HepG2 (cell line): Measurements from ENCODE around the gene LMAN2.

Experiments
- CREBL2 ChIP-seq: sonication (generic); formaldehyde crosslinking; IDR thresholded peaks from 2 replicates; pipeline ENCODE4 v1.8.1; 2023; ENCODE audit warnings: missing genetic modification reagents, mild to moderate bottlenecking, borderline replicate concordance
- EP300 ChIP-seq, 3 experiments: sonication (generic) in 1 of 3; formaldehyde crosslinking in 1 of 3; IDR thresholded peaks; 2 replicates each; pipeline versions ENCODE4 v1.5.1 to v1.6.1; 2011 to 2020; ENCODE audit warnings: low read depth in 2 of 3, low read length in 2 of 3, borderline replicate concordance in 1 of 3, improper control_type of control experiment in 1 of 3, mild to moderate bottlenecking in 1 of 3, missing genetic modification reagents in 1 of 3, moderate library complexity in 1 of 3
- EZH2 ChIP-seq: conservative IDR thresholded peaks from 2 replicates; pipeline ENCODE4 v1.6.1; 2012; ENCODE audit warnings: mild to moderate bottlenecking, low read depth, low read length, moderate library complexity
- POLR2A ChIP-seq, 2 experiments: IDR thresholded peaks; 2 replicates each; pipeline ENCODE4 v1.6.1; 2011; ENCODE audit warnings: low read depth in 2 of 2, low read length in 2 of 2, mild to moderate bottlenecking in 1 of 2, moderate library complexity in 1 of 2; ENCODE audit not compliant: insufficient read depth in 1 of 2
- PPARG ChIP-seq: conservative IDR thresholded peaks from 2 replicates; pipeline ENCODE4 v1.6.1; 2016; ENCODE audit warnings: missing biosample characterization, missing genetic modification reagents
- ZFP1 ChIP-seq: IDR thresholded peaks from 2 replicates; pipeline ENCODE4 v1.6.1; 2016
- ZFX ChIP-seq: sonication (generic); formaldehyde crosslinking; IDR thresholded peaks from 2 replicates; pipeline ENCODE4 v1.4.0; 2020; ENCODE audit warnings: mild to moderate bottlenecking, low read depth, missing genetic modification reagents, moderate library complexity
- TF ChIP-seq, protein P1 (sequence below): sonication (generic); formaldehyde crosslinking; IDR thresholded peaks from 2 replicates; pipeline ENCODE4 v1.4.0; 2020; ENCODE audit warnings: mild to moderate bottlenecking, missing genetic modification reagents
- TF ChIP-seq, protein P2 (sequence below): sonication (generic); formaldehyde crosslinking; IDR thresholded peaks from 2 replicates; pipeline ENCODE4 v1.5.0; 2020; ENCODE audit warnings: mild to moderate bottlenecking, missing genetic modification reagents, moderate library complexity
- TF ChIP-seq, protein P3 (sequence below): sonication (generic); formaldehyde crosslinking; IDR thresholded peaks from 2 replicates; pipeline ENCODE4 v1.8.0; 2023; ENCODE audit warnings: mild to moderate bottlenecking, missing genetic modification reagents

GRCh38 chr5:177294632-177295031 lies 56.8 kb downstream of the LMAN2 start:
- TF ChIP-seq EP300 (IDR thresholded peaks at IDR 0.05; ENCODE audit: low read depth in 2 of 2, low read length in 2 of 2) (no peak), EP300 (CRISPR knock-in tag; IDR thresholded peaks at IDR 0.05; ENCODE audit: borderline replicate concordance) (no peak), CREBL2 (CRISPR knock-in tag) (no peak), POLR2A (IDR thresholded peaks at IDR 0.05; ENCODE audit: insufficient read depth in 1 of 2, low read depth in 2 of 2, low read length in 2 of 2) (no peak), ZFX (CRISPR knock-in tag) (no peak), EZH2 (no peak), ZFP1 (no peak), PPARG (CRISPR knock-in tag) (no peak)
- TF ChIP-seq, protein P1, sequence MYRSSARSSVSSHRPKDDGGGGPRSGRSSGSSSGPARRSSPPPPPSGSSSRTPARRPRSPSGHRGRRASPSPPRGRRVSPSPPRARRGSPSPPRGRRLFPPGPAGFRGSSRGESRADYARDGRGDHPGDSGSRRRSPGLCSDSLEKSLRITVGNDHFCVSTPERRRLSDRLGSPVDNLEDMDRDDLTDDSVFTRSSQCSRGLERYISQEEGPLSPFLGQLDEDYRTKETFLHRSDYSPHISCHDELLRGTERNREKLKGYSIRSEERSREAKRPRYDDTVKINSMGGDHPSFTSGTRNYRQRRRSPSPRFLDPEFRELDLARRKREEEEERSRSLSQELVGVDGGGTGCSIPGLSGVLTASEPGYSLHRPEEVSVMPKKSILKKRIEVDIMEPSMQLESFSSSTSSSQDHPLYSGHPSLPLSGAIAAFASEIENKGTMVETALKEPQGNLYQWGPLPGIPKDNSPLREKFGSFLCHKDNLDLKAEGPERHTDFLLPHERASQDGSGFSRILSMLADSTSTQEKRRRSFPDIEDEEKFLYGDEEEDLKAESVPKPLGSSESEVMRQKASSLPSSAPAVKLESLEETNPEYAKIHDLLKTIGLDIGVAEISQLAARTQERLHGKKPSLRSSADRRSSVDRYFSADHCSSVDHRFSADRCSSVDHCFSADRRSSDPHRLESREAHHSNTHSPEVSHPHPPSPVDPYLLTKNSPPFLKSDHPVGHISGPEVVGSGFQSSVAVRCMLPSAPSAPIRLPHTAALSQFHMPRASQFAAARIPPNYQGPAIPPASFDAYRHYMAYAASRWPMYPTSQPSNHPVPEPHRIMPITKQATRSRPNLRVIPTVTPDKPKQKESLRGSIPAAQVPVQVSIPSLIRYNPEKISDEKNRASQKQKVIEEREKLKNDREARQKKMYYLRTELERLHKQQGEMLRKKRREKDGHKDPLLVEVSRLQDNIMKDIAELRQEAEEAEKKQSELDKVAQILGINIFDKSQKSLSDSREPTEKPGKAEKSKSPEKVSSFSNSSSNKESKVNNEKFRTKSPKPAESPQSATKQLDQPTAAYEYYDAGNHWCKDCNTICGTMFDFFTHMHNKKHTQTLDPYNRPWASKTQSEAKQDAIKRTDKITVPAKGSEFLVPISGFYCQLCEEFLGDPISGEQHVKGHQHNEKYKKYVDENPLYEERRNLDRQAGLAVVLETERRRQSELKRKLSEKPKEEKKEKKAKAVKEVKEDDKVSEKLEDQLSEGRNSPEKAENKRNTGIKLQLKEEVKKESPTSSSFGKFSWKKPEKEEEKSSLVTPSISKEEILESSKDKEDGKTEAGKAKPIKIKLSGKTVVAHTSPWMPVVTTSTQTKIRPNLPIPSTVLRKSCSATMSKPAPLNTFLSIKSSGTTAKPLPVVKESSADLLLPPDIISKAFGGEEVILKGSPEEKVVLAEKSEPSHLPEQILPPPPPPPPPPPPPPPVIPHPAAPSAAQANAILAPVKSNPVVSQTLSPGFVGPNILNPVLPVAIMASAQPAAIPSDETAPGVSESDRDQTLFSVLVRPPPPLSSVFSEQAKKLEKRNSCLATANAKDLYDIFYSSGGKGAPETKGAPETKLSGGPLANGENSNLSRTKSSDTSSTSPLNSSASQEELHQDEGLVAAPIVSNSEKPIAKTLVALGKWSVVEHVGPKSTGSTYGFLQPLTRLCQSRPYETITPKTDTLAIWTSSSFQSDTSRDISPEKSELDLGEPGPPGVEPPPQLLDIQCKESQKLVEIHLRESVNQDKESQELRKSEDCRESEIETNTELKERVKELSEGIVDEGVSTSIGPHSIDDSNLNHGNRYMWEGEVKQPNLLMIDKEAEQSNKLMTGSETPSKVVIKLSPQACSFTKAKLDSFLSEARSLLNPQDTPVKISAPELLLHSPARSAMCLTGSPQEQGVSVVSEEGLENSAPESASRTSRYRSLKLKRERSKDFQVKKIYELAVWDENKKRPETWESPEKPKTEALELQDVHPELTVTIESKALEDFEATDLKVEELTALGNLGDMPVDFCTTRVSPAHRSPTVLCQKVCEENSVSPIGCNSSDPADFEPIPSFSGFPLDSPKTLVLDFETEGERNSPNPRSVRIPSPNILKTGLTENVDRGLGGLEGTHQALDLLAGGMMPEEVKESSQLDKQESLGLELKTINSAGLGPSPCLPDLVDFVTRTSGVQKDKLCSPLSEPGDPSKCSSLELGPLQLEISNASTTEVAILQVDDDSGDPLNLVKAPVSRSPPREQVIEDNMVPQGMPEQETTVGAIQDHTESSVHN = no peak
- TF ChIP-seq, protein P2, sequence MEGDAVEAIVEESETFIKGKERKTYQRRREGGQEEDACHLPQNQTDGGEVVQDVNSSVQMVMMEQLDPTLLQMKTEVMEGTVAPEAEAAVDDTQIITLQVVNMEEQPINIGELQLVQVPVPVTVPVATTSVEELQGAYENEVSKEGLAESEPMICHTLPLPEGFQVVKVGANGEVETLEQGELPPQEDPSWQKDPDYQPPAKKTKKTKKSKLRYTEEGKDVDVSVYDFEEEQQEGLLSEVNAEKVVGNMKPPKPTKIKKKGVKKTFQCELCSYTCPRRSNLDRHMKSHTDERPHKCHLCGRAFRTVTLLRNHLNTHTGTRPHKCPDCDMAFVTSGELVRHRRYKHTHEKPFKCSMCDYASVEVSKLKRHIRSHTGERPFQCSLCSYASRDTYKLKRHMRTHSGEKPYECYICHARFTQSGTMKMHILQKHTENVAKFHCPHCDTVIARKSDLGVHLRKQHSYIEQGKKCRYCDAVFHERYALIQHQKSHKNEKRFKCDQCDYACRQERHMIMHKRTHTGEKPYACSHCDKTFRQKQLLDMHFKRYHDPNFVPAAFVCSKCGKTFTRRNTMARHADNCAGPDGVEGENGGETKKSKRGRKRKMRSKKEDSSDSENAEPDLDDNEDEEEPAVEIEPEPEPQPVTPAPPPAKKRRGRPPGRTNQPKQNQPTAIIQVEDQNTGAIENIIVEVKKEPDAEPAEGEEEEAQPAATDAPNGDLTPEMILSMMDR (CRISPR knock-in tag) = no peak
- TF ChIP-seq, protein P3, sequence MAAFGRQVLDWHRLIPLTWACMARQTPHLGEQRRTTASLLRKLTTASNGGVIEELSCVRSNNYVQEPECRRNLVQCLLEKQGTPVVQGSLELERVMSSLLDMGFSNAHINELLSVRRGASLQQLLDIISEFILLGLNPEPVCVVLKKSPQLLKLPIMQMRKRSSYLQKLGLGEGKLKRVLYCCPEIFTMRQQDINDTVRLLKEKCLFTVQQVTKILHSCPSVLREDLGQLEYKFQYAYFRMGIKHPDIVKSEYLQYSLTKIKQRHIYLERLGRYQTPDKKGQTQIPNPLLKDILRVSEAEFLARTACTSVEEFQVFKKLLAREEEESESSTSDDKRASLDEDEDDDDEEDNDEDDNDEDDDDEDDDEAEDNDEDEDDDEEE = no peak
